AG10803 (cell line): ENCODE data around the gene IL10RB.

Source experiments
- DNase-seq: peaks from one replicate; pipeline ENCODE4 v3.0.0; 2010; ENCODE audit warnings: low read depth
- H3K4me3 ChIP-seq: 2 replicates; pipeline ENCODE4 v1.5.1; 2011; ENCODE audit warnings: mild to moderate bottlenecking, low read length, control low read depth
- CTCF ChIP-seq: conservative IDR thresholded peaks from 2 replicates; pipeline ENCODE4 v1.5.1; 2011; ENCODE audit warnings: mild to moderate bottlenecking, low read length, control low read depth, inconsistent platforms

The IL10RB gene

DNA sequence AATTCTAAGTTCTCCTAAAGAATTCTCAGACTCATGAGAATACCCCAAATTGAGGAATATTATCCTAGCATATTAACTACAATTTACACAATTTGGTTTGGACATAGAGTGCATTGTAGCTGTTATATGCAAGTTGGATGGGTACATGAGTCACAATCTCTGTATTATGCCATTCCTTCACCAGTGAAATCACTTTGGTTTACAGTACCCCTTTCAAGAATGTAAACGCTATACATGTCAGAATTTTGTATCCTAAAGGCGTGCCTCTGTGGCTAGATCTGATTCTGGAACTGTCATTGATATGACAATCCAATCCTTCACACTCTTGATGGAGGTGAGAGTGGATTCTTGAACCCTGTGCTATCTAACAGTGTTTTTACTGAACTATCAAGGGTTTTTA, 6.7 kb upstream of the IL10RB start:
- H3K4me3 ChIP-seq: no peak overlapping the region
- DNase-seq: peak; percentile 22
- TF ChIP-seq CTCF: no peak

GRCh38 chr21:33259995-33260394, 6.2 kb upstream of the IL10RB start:
- no peak overlapping the region for H3K4me3 ChIP-seq
- no peak for TF ChIP-seq CTCF
- no peak for DNase-seq

DNA sequence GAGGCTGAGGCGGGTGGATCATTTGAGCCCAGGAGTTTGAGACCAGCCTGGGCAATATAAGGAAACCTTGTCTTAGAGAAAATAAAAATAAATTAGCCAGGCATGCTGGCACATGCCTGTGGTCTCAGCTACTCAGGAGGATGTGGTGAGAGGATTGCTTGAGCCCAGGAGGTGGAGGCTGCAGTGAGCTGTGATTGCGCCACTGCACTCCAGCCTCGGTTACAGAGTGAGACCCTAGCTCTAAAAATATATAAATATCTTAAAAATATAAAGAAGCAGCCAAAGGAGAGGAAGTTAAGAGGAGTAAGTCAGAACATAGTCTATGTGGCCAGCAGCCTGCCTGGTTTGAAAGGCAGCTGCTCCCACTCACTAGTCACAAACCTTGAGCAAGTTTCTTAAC, 4.5 kb upstream of the IL10RB start:
- no peak for TF ChIP-seq CTCF
- DNase-seq: peak; percentile 78
- H3K4me3 ChIP-seq: no peak overlapping the region

GRCh38 chr21:33262921-33263320, 3.2 kb upstream of the IL10RB start:
- no peak for DNase-seq
- TF ChIP-seq CTCF: no peak
- no peak overlapping the region for H3K4me3 ChIP-seq

- H3K4me3 ChIP-seq: no peak overlapping the region
- TF ChIP-seq CTCF: no peak
- no peak for DNase-seq
These were observed 1.6 kb upstream of the IL10RB start for GRCh38 chr21:33264561-33264960.

- no peak for TF ChIP-seq CTCF
- DNase-seq: no peak
- peak overlapping the region; percentile 80 for H3K4me3 ChIP-seq
These were observed 510 bp upstream of the IL10RB start for GRCh38 chr21:33265664-33266049.

DNA sequence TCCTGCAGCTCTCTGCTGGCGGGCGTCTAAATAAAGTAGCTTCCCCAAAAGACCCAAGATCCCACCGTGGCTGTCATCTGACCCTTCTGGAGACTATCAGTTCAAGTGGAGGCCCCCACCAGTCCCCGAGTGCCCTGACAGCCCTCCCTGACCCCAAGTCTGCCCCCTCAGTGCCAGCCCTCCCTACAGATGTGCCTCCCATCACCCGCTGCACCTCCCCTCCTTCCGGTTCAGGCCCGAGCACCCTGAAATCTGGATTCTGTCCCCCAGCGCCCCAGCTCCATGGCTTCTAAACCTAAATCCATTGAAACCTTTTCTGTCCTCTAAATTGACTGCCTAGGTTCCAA, 595 bp downstream of the IL10RB start:
- no peak for DNase-seq
- no peak for TF ChIP-seq CTCF
- H3K4me3 ChIP-seq: peak overlapping the region; percentile 80
